ENCODE results near the gene MINAR1.
A peak's percentile ranks its signal among the peaks of the same experiment; 100 is the strongest.
"Not testable (repeated sequence)": the region's sequence is repeated elsewhere in the genome, so short reads cannot be mapped to it uniquely, and the experiment has no call there.

The MINAR1 gene

GRCh38 chr15:79431636-79432344 is at the start of gene MINAR1:
Gene MINAR1 (plus strand): TSS chr15:79432336. CDS start chr15:79456148, 23,812 bp downstream.
- intact Hi-C loops (cut with DNase I): no loop called here
- DNase-seq: peak in 8 of 42 donors; percentile 14 to 36 (median 22)

- intact Hi-C loops (cut with DNase I): no loop called here
- DNase-seq: no peak
Measured at GRCh38 chr15:79394231-79394630, 37.9 kb upstream of the MINAR1 start.

GRCh38 chr15:79396850-79397249 is 35.3 kb upstream of the MINAR1 start:
- intact Hi-C loops (cut with DNase I): no loop called here
- DNase-seq: no peak

GRCh38 chr15:79397269-79397910 is 34.7 kb upstream of the MINAR1 start:
- intact Hi-C loops (cut with DNase I): no loop called here
- DNase-seq: no peak

- intact Hi-C loops (cut with DNase I): no loop called here
- no peak for DNase-seq
Measured at GRCh38 chr15:79399606-79400005, 32.5 kb upstream of the MINAR1 start.

GRCh38 chr15:79400650-79401049 is 31.5 kb upstream of the MINAR1 start:
- no peak for DNase-seq
- intact Hi-C loops (cut with DNase I): no loop called here

GRCh38 chr15:79401301-79401700 is 30.8 kb upstream of the MINAR1 start:
- intact Hi-C loops (cut with DNase I): no loop called here
- no peak for DNase-seq

GRCh38 chr15:79402136-79402535 is 30.0 kb upstream of the MINAR1 start:
- intact Hi-C loops (cut with DNase I): no loop called here
- no peak for DNase-seq

- no peak for DNase-seq
- intact Hi-C loops (cut with DNase I): no loop called here
Measured at GRCh38 chr15:79403501-79403900, 28.6 kb upstream of the MINAR1 start.

- intact Hi-C loops (cut with DNase I): no loop called here
- DNase-seq: peak in 1 of 42 donors; percentile 8
Measured at GRCh38 chr15:79406210-79406609, 25.9 kb upstream of the MINAR1 start.

- intact Hi-C loops (cut with DNase I): no loop called here
- DNase-seq: no peak
Measured at GRCh38 chr15:79408041-79408440, 24.1 kb upstream of the MINAR1 start.

GRCh38 chr15:79410237-79410636 is 21.9 kb upstream of the MINAR1 start:
- no peak for DNase-seq
- intact Hi-C loops (cut with DNase I): no loop called here

GRCh38 chr15:79412010-79412409 is 20.1 kb upstream of the MINAR1 start:
- no peak for DNase-seq
- intact Hi-C loops (cut with DNase I): no loop called here

GRCh38 chr15:79412429-79412828 is 19.7 kb upstream of the MINAR1 start:
- no peak for DNase-seq
- intact Hi-C loops (cut with DNase I): no loop called here

- no peak for DNase-seq
- intact Hi-C loops (cut with DNase I): no loop called here
Measured at GRCh38 chr15:79416876-79417275, 15.3 kb upstream of the MINAR1 start.

- peak in 29 of 42 donors; percentile 14 to 65 (median 40) for DNase-seq
- intact Hi-C loops (cut with DNase I): no loop called here
Measured at GRCh38 chr15:79418693-79419279, 13.3 kb upstream of the MINAR1 start.

GRCh38 chr15:79425591-79426295 is 6.4 kb upstream of the MINAR1 start:
- intact Hi-C loops (cut with DNase I): no loop called here
- DNase-seq: peak in 1 of 42 donors; percentile 15

GRCh38 chr15:79426899-79427298 is 5.2 kb upstream of the MINAR1 start:
- DNase-seq; intact Hi-C loops (cut with DNase I): not testable (repeated sequence)

GRCh38 chr15:79427781-79428598 is 4.1 kb upstream of the MINAR1 start:
- peak in 1 of 42 donors; percentile 19 for DNase-seq
- intact Hi-C loops (cut with DNase I): no loop called here

Measured in head of caudate nucleus (tissue), 42 donors.